Osteoblast (primary cell): ENCODE results near the gene SP140L. TPM values are rescaled to one million over a fixed set of nuclear protein-coding genes. Genes with fewer than 3 reads are reported as not detected.
"Not testable (repeated sequence)": the region's sequence is repeated elsewhere in the genome, so short reads cannot be mapped to it uniquely, and the experiment has no call there.

Source experiments
- DNase-seq: peaks from one replicate; pipeline ENCODE4 v3.0.0; 2011; ENCODE audit warnings: low spot score, mixed read lengths; ENCODE audit not compliant: insufficient read length; ENCODE audit errors: missing footprints
- H2AFZ ChIP-seq: 2 replicates; pipeline ENCODE4 v1.6.0; 2011; ENCODE audit warnings: mild to moderate bottlenecking, low read length
- H3K27ac ChIP-seq: 2 replicates; pipeline ENCODE4 v1.5.1; 2011; ENCODE audit warnings: mild to moderate bottlenecking, low read depth, low read length, moderate library complexity
- H3K27me3 ChIP-seq: 2 replicates; pipeline ENCODE4 v1.6.0; 2012; ENCODE audit warnings: mild to moderate bottlenecking, control low read depth, inconsistent platforms, low read length, moderate library complexity; ENCODE audit not compliant: insufficient read depth
- H3K36me3 ChIP-seq: 2 replicates; pipeline ENCODE4 v1.5.1; 2011; ENCODE audit warnings: mild to moderate bottlenecking, low read length, control low read depth, moderate library complexity; ENCODE audit not compliant: insufficient read depth
- H3K4me1 ChIP-seq: 2 replicates; pipeline ENCODE4 v1.5.1; 2011; ENCODE audit warnings: mild to moderate bottlenecking, low read length, control low read depth, moderate library complexity; ENCODE audit not compliant: insufficient read depth
- H3K4me2 ChIP-seq: 2 replicates; pipeline ENCODE4 v1.6.0; 2011; ENCODE audit warnings: mild to moderate bottlenecking, low read length; ENCODE audit not compliant: insufficient read depth
- H3K4me3 ChIP-seq: fragments of 200-600 bp; sonication (generic); 3 replicates; pipeline ENCODE4 v1.5.1; 2012; ENCODE audit warnings: mild to moderate bottlenecking, low read length, inconsistent platforms; ENCODE audit not compliant: insufficient read depth
- H3K79me2 ChIP-seq: 2 replicates; pipeline ENCODE4 v1.6.0; 2012; ENCODE audit warnings: mild to moderate bottlenecking, low read length, control low read depth, inconsistent platforms; ENCODE audit not compliant: insufficient read depth
- H3K9me3 ChIP-seq: 2 replicates; pipeline ENCODE4 v1.5.1; 2011; ENCODE audit warnings: low read depth, low read length, control low read depth
- H4K20me1 ChIP-seq: 2 replicates; pipeline ENCODE4 v1.6.0; 2012; ENCODE audit warnings: mild to moderate bottlenecking, low read length, control low read depth; ENCODE audit not compliant: insufficient read depth
- CTCF ChIP-seq: IDR thresholded peaks from 2 replicates; pipeline ENCODE4 v1.5.1; 2011; ENCODE audit warnings: mild to moderate bottlenecking, low read depth, low read length, moderate library complexity; ENCODE audit errors: extremely low read depth
- total RNA-seq: library from RNA; depleted of rRNA; stranded (reverse); fragments of >200 nt; gene quantifications from 2 replicates; pipeline ENCODE4 v1.2.3, GENCODE V29; 2012

The SP140L gene
- total RNA-seq, 1 donor, result 15.6 TPM

- no peak for DNase-seq
- no peak overlapping the region for H2AFZ ChIP-seq
- no peaks in the 10 kb centered on the region for H3K27me3 ChIP-seq
- peaks cover 17% of the 10 kb centered on the region for H3K36me3 ChIP-seq
- H3K4me2 ChIP-seq, result no peak overlapping the region
- no peaks in the 10 kb centered on the region for H3K9me3 ChIP-seq
- no peaks in the 10 kb centered on the region for H4K20me1 ChIP-seq
- H3K27ac ChIP-seq, result no peak overlapping the region
- H3K79me2 ChIP-seq, result no peaks in the 10 kb centered on the region
- H3K4me3 ChIP-seq, result no peak overlapping the region
- no peak for TF ChIP-seq CTCF
- no peaks in the 10 kb centered on the region for H3K4me1 ChIP-seq
These were observed 58.0 kb downstream of the SP140L start for GRCh38 chr2:230384986-230385385.

DNA sequence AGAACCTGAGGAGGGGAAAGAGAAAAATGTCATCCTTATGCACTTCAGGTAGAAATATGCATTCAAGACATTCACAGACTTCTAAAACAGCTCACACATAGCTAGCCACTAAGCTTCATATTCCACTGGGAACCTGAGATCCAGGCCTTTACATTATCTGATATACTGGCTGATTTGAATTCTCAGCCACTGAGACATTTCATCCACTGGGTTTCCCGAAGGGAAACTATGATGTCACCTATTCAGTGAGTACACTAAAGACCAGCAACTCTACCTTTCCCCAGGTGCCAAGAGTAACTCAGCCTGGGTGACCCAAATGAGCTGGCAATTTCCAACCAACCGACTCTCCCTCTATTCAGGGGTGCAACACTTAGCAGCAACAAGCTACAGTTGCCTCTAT lies 67.3 kb downstream of the SP140L start:
- H3K4me1 ChIP-seq, result no peaks in the 10 kb centered on the region

GRCh38 chr2:230398698-230399097 lies 71.7 kb downstream of the SP140L start:
- not testable (repeated sequence) for H3K27ac ChIP-seq, H2AFZ ChIP-seq, H3K4me3 ChIP-seq, DNase-seq, H3K4me1 ChIP-seq, H3K79me2 ChIP-seq, H3K27me3 ChIP-seq, H3K9me3 ChIP-seq, H3K4me2 ChIP-seq, H4K20me1 ChIP-seq
- H3K36me3 ChIP-seq, result peaks cover 18% of the 10 kb centered on the region

More for the DNA sequence above, 67.3 kb downstream of the SP140L start:
- Histone ChIP-seq H3K9me3 (no peaks in the 10 kb centered on the region), H4K20me1 (no peaks in the 10 kb centered on the region), H3K36me3 (peaks cover 24% of the 10 kb centered on the region), H3K4me3 (no peak overlapping the region), H3K79me2 (no peaks in the 10 kb centered on the region), H3K4me2 (no peak overlapping the region), H3K27ac (no peak overlapping the region), H3K27me3 (no peaks in the 10 kb centered on the region), H2AFZ (no peak overlapping the region)
- TF ChIP-seq CTCF, result no peak
- no peak for DNase-seq

DNA sequence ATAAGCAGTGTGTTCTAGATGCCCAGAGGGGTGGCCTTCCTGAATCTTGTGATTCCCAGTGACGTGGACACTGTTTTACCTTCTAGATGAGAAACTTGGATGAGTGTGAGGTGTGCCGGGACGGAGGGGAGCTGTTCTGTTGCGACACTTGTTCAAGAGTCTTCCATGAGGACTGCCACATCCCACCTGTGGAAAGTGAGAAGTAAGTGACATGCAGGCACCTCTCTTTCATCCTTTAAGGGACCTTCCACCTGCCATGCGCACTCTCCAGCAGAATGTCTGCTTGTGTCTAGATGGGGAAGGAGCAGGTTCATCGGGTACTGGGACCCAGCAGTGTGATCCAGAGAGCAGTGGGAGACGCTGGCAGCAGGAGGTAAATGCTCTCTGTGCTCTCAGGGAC lies 73.0 kb downstream of the SP140L start:
- Histone ChIP-seq H2AFZ (no peak overlapping the region), H3K27ac (no peak overlapping the region), H3K9me3 (no peaks in the 10 kb centered on the region), H3K4me2 (no peak overlapping the region), H4K20me1 (no peaks in the 10 kb centered on the region), H3K27me3 (no peaks in the 10 kb centered on the region), H3K4me3 (no peak overlapping the region), H3K36me3 (peaks cover 10% of the 10 kb centered on the region), H3K79me2 (no peaks in the 10 kb centered on the region), H3K4me1 (no peaks in the 10 kb centered on the region)
- no peak for DNase-seq
- no peak for TF ChIP-seq CTCF
